ENCODE results near the gene TMBIM1.

GRCh38 chr2:218244665-218245064, 47.6 kb downstream of the TMBIM1 start:
- TF ChIP-seq, protein P1, sequence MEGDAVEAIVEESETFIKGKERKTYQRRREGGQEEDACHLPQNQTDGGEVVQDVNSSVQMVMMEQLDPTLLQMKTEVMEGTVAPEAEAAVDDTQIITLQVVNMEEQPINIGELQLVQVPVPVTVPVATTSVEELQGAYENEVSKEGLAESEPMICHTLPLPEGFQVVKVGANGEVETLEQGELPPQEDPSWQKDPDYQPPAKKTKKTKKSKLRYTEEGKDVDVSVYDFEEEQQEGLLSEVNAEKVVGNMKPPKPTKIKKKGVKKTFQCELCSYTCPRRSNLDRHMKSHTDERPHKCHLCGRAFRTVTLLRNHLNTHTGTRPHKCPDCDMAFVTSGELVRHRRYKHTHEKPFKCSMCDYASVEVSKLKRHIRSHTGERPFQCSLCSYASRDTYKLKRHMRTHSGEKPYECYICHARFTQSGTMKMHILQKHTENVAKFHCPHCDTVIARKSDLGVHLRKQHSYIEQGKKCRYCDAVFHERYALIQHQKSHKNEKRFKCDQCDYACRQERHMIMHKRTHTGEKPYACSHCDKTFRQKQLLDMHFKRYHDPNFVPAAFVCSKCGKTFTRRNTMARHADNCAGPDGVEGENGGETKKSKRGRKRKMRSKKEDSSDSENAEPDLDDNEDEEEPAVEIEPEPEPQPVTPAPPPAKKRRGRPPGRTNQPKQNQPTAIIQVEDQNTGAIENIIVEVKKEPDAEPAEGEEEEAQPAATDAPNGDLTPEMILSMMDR (IDR thresholded peaks at IDR 0.05; ENCODE audit: low read length): no peak
- TF ChIP-seq EZH2 (optimal IDR thresholded peaks at IDR 0.05; ENCODE audit: low read depth, low read length) (no peak), EZH2phosphoT487 (IDR thresholded peaks at IDR 0.05; ENCODE audit: low read length) (no peak)

All from MM.1S (cell line).